ENCODE results near the gene BHMT2. TPM values are rescaled to one million over a fixed set of nuclear protein-coding genes. Genes with fewer than 3 reads are reported as not detected.

Gene BHMT2
- total and polyA plus RNA-seq, 2 experiments from 2014 or later: 1.7 to 1.9 TPM

DNA sequence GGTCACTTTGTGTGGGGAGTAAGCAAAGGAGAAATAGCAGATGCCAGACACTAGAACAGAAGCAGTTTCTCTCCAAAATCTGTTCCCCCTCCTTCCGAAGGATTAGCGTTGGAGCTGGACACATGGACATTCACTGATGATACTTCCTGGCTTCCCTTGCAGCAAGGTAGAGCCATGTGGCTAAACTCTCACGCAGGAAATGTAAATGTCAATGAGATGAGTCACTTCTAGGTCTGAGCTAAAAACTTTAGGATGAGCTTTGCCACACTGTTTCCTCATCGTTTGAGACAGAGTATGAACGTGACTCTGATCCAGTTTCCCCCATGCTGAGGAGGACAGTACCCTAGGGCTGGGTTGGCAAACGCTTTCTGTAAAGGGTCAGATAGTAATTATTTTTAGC lies 5.1 kb downstream of the BHMT2 start:
- peaks cover 9% of the 10 kb centered on the region; the same call in 2 of the 3 replicates for H3K4me1 Mint-ChIP-seq
- H4K20me1 ChIP-seq (replicated peaks; ENCODE audit: insufficient read depth): no peaks in the 10 kb centered on the region
- H3F3A ChIP-seq (replicated peaks; ENCODE audit: low read depth): no peaks in the 10 kb centered on the region
- H3K27me3 ChIP-seq (ENCODE audit: insufficient read depth): no peaks in the 10 kb centered on the region
- no peak overlapping the region for H3K4me3 Mint-ChIP-seq
- H3K36me3 ChIP-seq (ENCODE audit: insufficient read depth): no peaks in the 10 kb centered on the region
- no peak overlapping the region for H3K27ac ChIP-seq (ENCODE audit: low read depth)
- TF ChIP-seq, protein P1, sequence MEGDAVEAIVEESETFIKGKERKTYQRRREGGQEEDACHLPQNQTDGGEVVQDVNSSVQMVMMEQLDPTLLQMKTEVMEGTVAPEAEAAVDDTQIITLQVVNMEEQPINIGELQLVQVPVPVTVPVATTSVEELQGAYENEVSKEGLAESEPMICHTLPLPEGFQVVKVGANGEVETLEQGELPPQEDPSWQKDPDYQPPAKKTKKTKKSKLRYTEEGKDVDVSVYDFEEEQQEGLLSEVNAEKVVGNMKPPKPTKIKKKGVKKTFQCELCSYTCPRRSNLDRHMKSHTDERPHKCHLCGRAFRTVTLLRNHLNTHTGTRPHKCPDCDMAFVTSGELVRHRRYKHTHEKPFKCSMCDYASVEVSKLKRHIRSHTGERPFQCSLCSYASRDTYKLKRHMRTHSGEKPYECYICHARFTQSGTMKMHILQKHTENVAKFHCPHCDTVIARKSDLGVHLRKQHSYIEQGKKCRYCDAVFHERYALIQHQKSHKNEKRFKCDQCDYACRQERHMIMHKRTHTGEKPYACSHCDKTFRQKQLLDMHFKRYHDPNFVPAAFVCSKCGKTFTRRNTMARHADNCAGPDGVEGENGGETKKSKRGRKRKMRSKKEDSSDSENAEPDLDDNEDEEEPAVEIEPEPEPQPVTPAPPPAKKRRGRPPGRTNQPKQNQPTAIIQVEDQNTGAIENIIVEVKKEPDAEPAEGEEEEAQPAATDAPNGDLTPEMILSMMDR (conservative IDR thresholded peaks at IDR 0.05; ENCODE audit: low read depth in 2 of 2): no peak
- TF ChIP-seq, protein P2, sequence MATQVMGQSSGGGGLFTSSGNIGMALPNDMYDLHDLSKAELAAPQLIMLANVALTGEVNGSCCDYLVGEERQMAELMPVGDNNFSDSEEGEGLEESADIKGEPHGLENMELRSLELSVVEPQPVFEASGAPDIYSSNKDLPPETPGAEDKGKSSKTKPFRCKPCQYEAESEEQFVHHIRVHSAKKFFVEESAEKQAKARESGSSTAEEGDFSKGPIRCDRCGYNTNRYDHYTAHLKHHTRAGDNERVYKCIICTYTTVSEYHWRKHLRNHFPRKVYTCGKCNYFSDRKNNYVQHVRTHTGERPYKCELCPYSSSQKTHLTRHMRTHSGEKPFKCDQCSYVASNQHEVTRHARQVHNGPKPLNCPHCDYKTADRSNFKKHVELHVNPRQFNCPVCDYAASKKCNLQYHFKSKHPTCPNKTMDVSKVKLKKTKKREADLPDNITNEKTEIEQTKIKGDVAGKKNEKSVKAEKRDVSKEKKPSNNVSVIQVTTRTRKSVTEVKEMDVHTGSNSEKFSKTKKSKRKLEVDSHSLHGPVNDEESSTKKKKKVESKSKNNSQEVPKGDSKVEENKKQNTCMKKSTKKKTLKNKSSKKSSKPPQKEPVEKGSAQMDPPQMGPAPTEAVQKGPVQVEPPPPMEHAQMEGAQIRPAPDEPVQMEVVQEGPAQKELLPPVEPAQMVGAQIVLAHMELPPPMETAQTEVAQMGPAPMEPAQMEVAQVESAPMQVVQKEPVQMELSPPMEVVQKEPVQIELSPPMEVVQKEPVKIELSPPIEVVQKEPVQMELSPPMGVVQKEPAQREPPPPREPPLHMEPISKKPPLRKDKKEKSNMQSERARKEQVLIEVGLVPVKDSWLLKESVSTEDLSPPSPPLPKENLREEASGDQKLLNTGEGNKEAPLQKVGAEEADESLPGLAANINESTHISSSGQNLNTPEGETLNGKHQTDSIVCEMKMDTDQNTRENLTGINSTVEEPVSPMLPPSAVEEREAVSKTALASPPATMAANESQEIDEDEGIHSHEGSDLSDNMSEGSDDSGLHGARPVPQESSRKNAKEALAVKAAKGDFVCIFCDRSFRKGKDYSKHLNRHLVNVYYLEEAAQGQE (IDR thresholded peaks at IDR 0.05; ENCODE audit: unreplicated experiment): no peak
- no peak for TF ChIP-seq JUNB (IDR thresholded peaks at IDR 0.05; ENCODE audit: unreplicated experiment)
- TF ChIP-seq, protein P3, sequence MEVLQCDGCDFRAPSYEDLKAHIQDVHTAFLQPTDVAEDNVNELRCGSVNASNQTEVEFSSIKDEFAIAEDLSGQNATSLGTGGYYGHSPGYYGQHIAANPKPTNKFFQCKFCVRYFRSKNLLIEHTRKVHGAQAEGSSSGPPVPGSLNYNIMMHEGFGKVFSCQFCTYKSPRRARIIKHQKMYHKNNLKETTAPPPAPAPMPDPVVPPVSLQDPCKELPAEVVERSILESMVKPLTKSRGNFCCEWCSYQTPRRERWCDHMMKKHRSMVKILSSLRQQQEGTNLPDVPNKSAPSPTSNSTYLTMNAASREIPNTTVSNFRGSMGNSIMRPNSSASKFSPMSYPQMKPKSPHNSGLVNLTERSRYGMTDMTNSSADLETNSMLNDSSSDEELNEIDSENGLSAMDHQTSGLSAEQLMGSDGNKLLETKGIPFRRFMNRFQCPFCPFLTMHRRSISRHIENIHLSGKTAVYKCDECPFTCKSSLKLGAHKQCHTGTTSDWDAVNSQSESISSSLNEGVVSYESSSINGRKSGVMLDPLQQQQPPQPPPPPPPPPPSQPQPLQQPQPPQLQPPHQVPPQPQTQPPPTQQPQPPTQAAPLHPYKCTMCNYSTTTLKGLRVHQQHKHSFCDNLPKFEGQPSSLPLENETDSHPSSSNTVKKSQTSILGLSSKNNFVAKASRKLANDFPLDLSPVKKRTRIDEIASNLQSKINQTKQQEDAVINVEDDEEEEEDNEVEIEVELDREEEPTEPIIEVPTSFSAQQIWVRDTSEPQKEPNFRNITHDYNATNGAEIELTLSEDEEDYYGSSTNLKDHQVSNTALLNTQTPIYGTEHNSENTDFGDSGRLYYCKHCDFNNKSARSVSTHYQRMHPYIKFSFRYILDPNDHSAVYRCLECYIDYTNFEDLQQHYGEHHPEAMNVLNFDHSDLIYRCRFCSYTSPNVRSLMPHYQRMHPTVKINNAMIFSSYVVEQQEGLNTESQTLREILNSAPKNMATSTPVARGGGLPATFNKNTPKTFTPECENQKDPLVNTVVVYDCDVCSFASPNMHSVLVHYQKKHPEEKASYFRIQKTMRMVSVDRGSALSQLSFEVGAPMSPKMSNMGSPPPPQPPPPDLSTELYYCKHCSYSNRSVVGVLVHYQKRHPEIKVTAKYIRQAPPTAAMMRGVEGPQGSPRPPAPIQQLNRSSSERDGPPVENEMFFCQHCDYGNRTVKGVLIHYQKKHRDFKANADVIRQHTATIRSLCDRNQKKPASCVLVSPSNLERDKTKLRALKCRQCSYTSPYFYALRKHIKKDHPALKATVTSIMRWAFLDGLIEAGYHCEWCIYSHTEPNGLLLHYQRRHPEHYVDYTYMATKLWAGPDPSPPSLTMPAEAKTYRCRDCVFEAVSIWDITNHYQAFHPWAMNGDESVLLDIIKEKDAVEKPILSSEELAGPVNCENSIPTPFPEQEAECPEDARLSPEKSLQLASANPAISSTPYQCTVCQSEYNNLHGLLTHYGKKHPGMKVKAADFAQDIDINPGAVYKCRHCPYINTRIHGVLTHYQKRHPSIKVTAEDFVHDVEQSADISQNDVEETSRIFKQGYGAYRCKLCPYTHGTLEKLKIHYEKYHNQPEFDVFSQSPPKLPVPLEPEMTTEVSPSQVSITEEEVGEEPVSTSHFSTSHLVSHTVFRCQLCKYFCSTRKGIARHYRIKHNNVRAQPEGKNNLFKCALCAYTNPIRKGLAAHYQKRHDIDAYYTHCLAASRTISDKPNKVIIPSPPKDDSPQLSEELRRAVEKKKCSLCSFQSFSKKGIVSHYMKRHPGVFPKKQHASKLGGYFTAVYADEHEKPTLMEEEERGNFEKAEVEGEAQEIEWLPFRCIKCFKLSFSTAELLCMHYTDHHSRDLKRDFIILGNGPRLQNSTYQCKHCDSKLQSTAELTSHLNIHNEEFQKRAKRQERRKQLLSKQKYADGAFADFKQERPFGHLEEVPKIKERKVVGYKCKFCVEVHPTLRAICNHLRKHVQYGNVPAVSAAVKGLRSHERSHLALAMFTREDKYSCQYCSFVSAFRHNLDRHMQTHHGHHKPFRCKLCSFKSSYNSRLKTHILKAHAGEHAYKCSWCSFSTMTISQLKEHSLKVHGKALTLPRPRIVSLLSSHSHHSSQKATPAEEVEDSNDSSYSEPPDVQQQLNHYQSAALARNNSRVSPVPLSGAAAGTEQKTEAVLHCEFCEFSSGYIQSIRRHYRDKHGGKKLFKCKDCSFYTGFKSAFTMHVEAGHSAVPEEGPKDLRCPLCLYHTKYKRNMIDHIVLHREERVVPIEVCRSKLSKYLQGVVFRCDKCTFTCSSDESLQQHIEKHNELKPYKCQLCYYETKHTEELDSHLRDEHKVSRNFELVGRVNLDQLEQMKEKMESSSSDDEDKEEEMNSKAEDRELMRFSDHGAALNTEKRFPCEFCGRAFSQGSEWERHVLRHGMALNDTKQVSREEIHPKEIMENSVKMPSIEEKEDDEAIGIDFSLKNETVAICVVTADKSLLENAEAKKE (CRISPR knock-in tag; IDR thresholded peaks at IDR 0.05): no peak
- no peak for TF ChIP-seq ZNF114 (CRISPR knock-in tag; IDR thresholded peaks at IDR 0.05)
- TF ChIP-seq POLR2AphosphoS5 (IDR thresholded peaks at IDR 0.05; ENCODE audit: low read depth): no peak
- no peaks in the 10 kb centered on the region for H3K36me3 Mint-ChIP-seq (ENCODE audit: low read depth)
- H3K9me3 Mint-ChIP-seq: peaks cover 5% of the 10 kb centered on the region; the same call in 1 of the 3 replicates
- no peaks in the 10 kb centered on the region for H3K4me1 ChIP-seq (ENCODE audit: insufficient read depth)
- H3K9me2 ChIP-seq (ENCODE audit: insufficient read depth): no peaks in the 10 kb centered on the region
- H3K4me3 ChIP-seq: no peak overlapping the region
- H3K27me3 Mint-ChIP-seq (ENCODE audit: insufficient read depth, low read depth, poor library complexity): peaks cover 3% of the 10 kb centered on the region
- H3K27ac Mint-ChIP-seq: no peak overlapping the region
- no peaks in the 10 kb centered on the region for H3K79me2 ChIP-seq (replicated peaks; ENCODE audit: insufficient read depth)
- no peak overlapping the region for H3K4me2 ChIP-seq
- ATAC-seq (no peak), DNase-seq (ENCODE audit: low spot score) (no peak)
- H2AFZ ChIP-seq: 0 out of 2 replicates have a peak overlapping the region, but pooled peaks have one; percentile 43
